HUES64 (cell line): ENCODE results near the gene GRM3.

ENCODE experiments used
- H3K27ac ChIP-seq: 2 replicates; pipeline ENCODE4 v1.7.0; 2013; ENCODE audit warnings: low read depth, low read length, inconsistent platforms
- H3K27me3 ChIP-seq: 2 replicates; pipeline ENCODE4 v1.6.1; 2013; ENCODE audit warnings: mild to moderate bottlenecking, low read length; ENCODE audit not compliant: insufficient read depth
- H3K36me3 ChIP-seq: 2 replicates; pipeline ENCODE4 v1.6.1; 2013; ENCODE audit warnings: mild to moderate bottlenecking, low read length; ENCODE audit not compliant: insufficient read depth
- H3K4me1 ChIP-seq: 2 replicates; pipeline ENCODE4 v1.6.1; 2013; ENCODE audit warnings: mild to moderate bottlenecking, low read length, moderate library complexity; ENCODE audit not compliant: insufficient read depth
- H3K4me3 ChIP-seq: 2 replicates; pipeline ENCODE4 v1.5.1; 2013; ENCODE audit warnings: mild to moderate bottlenecking, low read length, moderate library complexity
- H3K9ac ChIP-seq: 2 replicates; pipeline ENCODE4 v1.6.1; 2013; ENCODE audit warnings: mild to moderate bottlenecking, low read depth, low read length
- H3K9me3 ChIP-seq: 2 replicates; pipeline ENCODE4 v1.6.1; 2013; ENCODE audit warnings: low read depth, low read length; ENCODE audit not compliant: insufficient read depth
- WGBS: fragments of 150-250, 120-280 bp; methylation state at CpG from one replicate; pipeline ENCODE4 v1.1.7; 2013; ENCODE audit warnings: missing lambda C conversion rate; 5-methylcytosine and 5-hydroxymethylcytosine counted together

Gene GRM3

GRCh38 chr7:86790383-86790782 is 146.7 kb downstream of the GRM3 start:
- Histone ChIP-seq H3K4me3 (no peak overlapping the region), H3K36me3 (no peaks in the 10 kb centered on the region), H3K9me3 (no peaks in the 10 kb centered on the region), H3K9ac (no peak overlapping the region), H3K27me3 (no peaks in the 10 kb centered on the region), H3K27ac (no peak overlapping the region), H3K4me1 (no peaks in the 10 kb centered on the region)

GRCh38 chr7:86792260-86792659 is 148.6 kb downstream of the GRM3 start:
- H3K4me3 ChIP-seq: no peak overlapping the region
- H3K36me3 ChIP-seq: no peaks in the 10 kb centered on the region
- H3K9ac ChIP-seq: no peak overlapping the region
- no peaks in the 10 kb centered on the region for H3K4me1 ChIP-seq
- H3K9me3 ChIP-seq: no peaks in the 10 kb centered on the region
- WGBS: 98% methylated on average over 2 of the region's 2 CpGs
- H3K27ac ChIP-seq: no peak overlapping the region
- H3K27me3 ChIP-seq: no peaks in the 10 kb centered on the region

- WGBS: 44% methylated on average over 1 of the region's 1 CpG
- Histone ChIP-seq H3K4me1 (no peaks in the 10 kb centered on the region), H3K4me3 (no peak overlapping the region), H3K27ac (no peak overlapping the region), H3K27me3 (no peaks in the 10 kb centered on the region), H3K9me3 (no peaks in the 10 kb centered on the region; the same call in 1 of the 2 replicates), H3K36me3 (no peaks in the 10 kb centered on the region), H3K9ac (no peak overlapping the region)
These were observed 149.4 kb downstream of the GRM3 start for GRCh38 chr7:86793136-86793535.

GRCh38 chr7:86814661-86815379 is 171.1 kb downstream of the GRM3 start:
- Histone ChIP-seq H3K4me3 (no peak overlapping the region), H3K4me1 (no peaks in the 10 kb centered on the region), H3K9ac (no peak overlapping the region), H3K36me3 (no peaks in the 10 kb centered on the region), H3K27me3 (no peaks in the 10 kb centered on the region), H3K9me3 (no peaks in the 10 kb centered on the region), H3K27ac (no peak overlapping the region)
- 36% methylated on average over 4 of the region's 5 CpGs for WGBS

- H3K9ac ChIP-seq: no peak overlapping the region
- no peaks in the 10 kb centered on the region for H3K27me3 ChIP-seq
- H3K4me3 ChIP-seq: no peak overlapping the region
- no peaks in the 10 kb centered on the region for H3K4me1 ChIP-seq
- WGBS: 0% methylated on average over 1 of the region's 1 CpG
- H3K27ac ChIP-seq: no peak overlapping the region
- H3K9me3 ChIP-seq: no peaks in the 10 kb centered on the region
- H3K36me3 ChIP-seq: no peaks in the 10 kb centered on the region
These were observed 171.8 kb downstream of the GRM3 start for GRCh38 chr7:86815556-86815955.

- WGBS: 93% methylated on average over 2 of the region's 2 CpGs
- H3K27ac ChIP-seq: no peak overlapping the region
- no peaks in the 10 kb centered on the region for H3K36me3 ChIP-seq
- H3K4me1 ChIP-seq: no peaks in the 10 kb centered on the region
- no peak overlapping the region for H3K4me3 ChIP-seq
- H3K27me3 ChIP-seq: no peaks in the 10 kb centered on the region
- H3K9me3 ChIP-seq: no peaks in the 10 kb centered on the region
- no peak overlapping the region for H3K9ac ChIP-seq
These were observed 175.2 kb downstream of the GRM3 start for GRCh38 chr7:86818903-86819302.

- H3K4me1 ChIP-seq: peaks cover 11% of the 10 kb centered on the region; the same call in 1 of the 2 replicates
- no peaks in the 10 kb centered on the region for H3K9me3 ChIP-seq
- no peaks in the 10 kb centered on the region for H3K36me3 ChIP-seq
- WGBS: 96% methylated on average over 2 of the region's 2 CpGs
- no peaks in the 10 kb centered on the region for H3K27me3 ChIP-seq
- H3K4me3 ChIP-seq: no peak overlapping the region
- H3K27ac ChIP-seq: no peak overlapping the region
- no peak overlapping the region for H3K9ac ChIP-seq
These were observed 180.1 kb downstream of the GRM3 start for GRCh38 chr7:86823769-86824168.

- Histone ChIP-seq H3K9me3 (no peaks in the 10 kb centered on the region), H3K27ac (no peak overlapping the region), H3K36me3 (no peaks in the 10 kb centered on the region), H3K4me3 (no peak overlapping the region), H3K9ac (no peak overlapping the region), H3K27me3 (no peaks in the 10 kb centered on the region), H3K4me1 (peaks cover 11% of the 10 kb centered on the region; the same call in 1 of the 2 replicates)
- WGBS: 86% methylated on average over 4 of the region's 4 CpGs
These were observed 181.6 kb downstream of the GRM3 start for GRCh38 chr7:86825264-86825663.

- no peak overlapping the region for H3K27ac ChIP-seq
- H3K36me3 ChIP-seq: no peaks in the 10 kb centered on the region
- H3K27me3 ChIP-seq: no peaks in the 10 kb centered on the region
- WGBS: no CpG with 5 or more reads among the region's 1 CpG
- H3K4me3 ChIP-seq: no peak overlapping the region
- no peaks in the 10 kb centered on the region for H3K9me3 ChIP-seq
- peaks cover 11% of the 10 kb centered on the region; the same call in 1 of the 2 replicates for H3K4me1 ChIP-seq
- H3K9ac ChIP-seq: no peak overlapping the region
These were observed 183.2 kb downstream of the GRM3 start for GRCh38 chr7:86826948-86827347.

- Histone ChIP-seq H3K4me3 (no peak overlapping the region), H3K9me3 (no peaks in the 10 kb centered on the region), H3K36me3 (no peaks in the 10 kb centered on the region), H3K9ac (no peak overlapping the region), H3K4me1 (no peaks in the 10 kb centered on the region), H3K27ac (no peak overlapping the region), H3K27me3 (no peaks in the 10 kb centered on the region)
- 95% methylated on average over 3 of the region's 3 CpGs for WGBS
These were observed 189.7 kb downstream of the GRM3 start for GRCh38 chr7:86833360-86833759.

GRCh38 chr7:86837235-86837634 is 193.5 kb downstream of the GRM3 start:
- H3K9me3 ChIP-seq: no peaks in the 10 kb centered on the region
- H3K9ac ChIP-seq: no peak overlapping the region
- 100% methylated on average over 3 of the region's 3 CpGs for WGBS
- H3K36me3 ChIP-seq: no peaks in the 10 kb centered on the region
- no peaks in the 10 kb centered on the region for H3K4me1 ChIP-seq
- H3K27ac ChIP-seq: no peak overlapping the region
- no peak overlapping the region for H3K4me3 ChIP-seq
- no peaks in the 10 kb centered on the region for H3K27me3 ChIP-seq

GRCh38 chr7:86844608-86845007 is 200.9 kb downstream of the GRM3 start:
- 92% methylated on average over 3 of the region's 3 CpGs for WGBS
- Histone ChIP-seq H3K36me3 (no peaks in the 10 kb centered on the region), H3K4me1 (no peaks in the 10 kb centered on the region), H3K9ac (no peak overlapping the region), H3K27me3 (no peaks in the 10 kb centered on the region), H3K4me3 (no peak overlapping the region), H3K9me3 (no peaks in the 10 kb centered on the region), H3K27ac (no peak overlapping the region)
